Fibroblast of mammary gland (primary cell): ENCODE data around the gene HMGB4.

Source experiments
- DNase-seq: peaks from one replicate; pipeline ENCODE4 v3.0.0-alpha.2; 2010; ENCODE audit warnings: low read depth
- H3K4me3 ChIP-seq: 2 replicates; pipeline ENCODE4 v1.5.1; 2011; ENCODE audit warnings: low read depth, mild to moderate bottlenecking, low read length, moderate library complexity; ENCODE audit not compliant: control insufficient read depth
- CTCF ChIP-seq: conservative IDR thresholded peaks from 2 replicates; pipeline ENCODE4 v1.5.1; 2011; ENCODE audit warnings: low read depth, low read length, inconsistent platforms; ENCODE audit not compliant: control insufficient read depth, insufficient read depth

Gene HMGB4

GRCh38 chr1:33863779-33864178 lies at the start of gene HMGB4:
HMGB4 (plus strand) TSS chr1:33864079; CDS start chr1:33864192, 113 bp downstream.
- no peak for DNase-seq
- no peak for TF ChIP-seq CTCF
- no peak within 1 kb of the TSS for H3K4me3 ChIP-seq

DNA sequence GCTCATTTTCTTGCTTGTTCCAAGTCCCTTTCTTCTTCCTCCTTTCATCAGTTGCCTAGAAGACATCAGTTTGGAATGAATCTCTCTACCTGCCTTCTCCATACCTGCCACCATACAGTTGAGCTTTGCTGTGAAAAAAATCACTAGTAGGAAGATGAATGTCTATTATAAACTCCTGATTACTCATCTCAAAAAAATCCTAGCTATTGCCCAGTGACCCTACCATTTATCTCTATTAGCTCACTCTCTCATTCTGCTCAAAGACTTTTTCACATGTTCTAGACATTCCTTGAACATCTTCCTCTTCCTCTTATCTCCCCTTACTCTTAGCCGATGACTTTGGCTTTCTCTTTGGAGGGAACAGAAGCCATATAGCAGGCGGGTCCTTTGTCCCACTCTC lies 49.7 kb upstream of the HMGB4 start:
- peak; percentile 4 for DNase-seq
- H3K4me3 ChIP-seq: no peak overlapping the region
- TF ChIP-seq CTCF: no peak

GRCh38 chr1:33815061-33815460 lies 48.8 kb upstream of the HMGB4 start:
- H3K4me3 ChIP-seq: no peak overlapping the region
- DNase-seq: peak; percentile 81
- no peak for TF ChIP-seq CTCF

GRCh38 chr1:33818071-33818470 lies 45.8 kb upstream of the HMGB4 start:
- no peak for DNase-seq
- no peak overlapping the region for H3K4me3 ChIP-seq
- TF ChIP-seq CTCF: no peak

- no peak for TF ChIP-seq CTCF
- no peak for DNase-seq
- no peak overlapping the region for H3K4me3 ChIP-seq
Observed at GRCh38 chr1:33819290-33819912, 44.5 kb upstream of the HMGB4 start.

DNA sequence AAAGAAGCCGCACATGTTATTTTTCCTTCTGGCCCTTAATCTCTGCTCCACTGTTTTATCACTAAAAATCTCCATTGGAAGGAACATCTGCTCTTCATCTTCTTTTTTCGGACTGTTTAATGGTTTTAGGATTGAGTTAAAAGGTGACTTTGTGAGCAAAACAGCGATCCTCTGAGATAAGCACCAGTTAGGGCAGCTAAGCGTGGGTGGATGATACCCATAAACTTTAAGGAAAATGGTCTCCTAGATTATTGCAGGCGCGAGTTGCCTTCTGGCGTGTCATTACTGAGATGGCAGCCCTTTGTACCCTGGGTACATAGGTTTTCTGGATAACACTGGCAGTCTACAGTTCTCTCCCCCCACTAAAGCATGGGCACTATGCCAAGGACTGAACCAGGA lies 44.0 kb upstream of the HMGB4 start:
- TF ChIP-seq CTCF: no peak
- H3K4me3 ChIP-seq: no peak overlapping the region
- DNase-seq: no peak

- no peak for DNase-seq
- no peak for TF ChIP-seq CTCF
Observed at GRCh38 chr1:33820804-33821203, 43.1 kb upstream of the HMGB4 start.

More at GRCh38 chr1:33820804-33821203, 43.1 kb upstream of the HMGB4 start:
- no peak overlapping the region for H3K4me3 ChIP-seq
